RCC 7860 (cell line): ENCODE results near the gene GAB1.
A peak's percentile ranks its signal among the peaks of the same experiment; 100 is the strongest.

Experiments
- DNase-seq: peaks from one replicate; pipeline ENCODE4 v3.0.0-alpha.2; 2015; ENCODE audit warnings: low spot score
- FAIRE-seq: peaks from 2 replicates; lab custom pipeline; 2012; peaks lifted over from hg19 to GRCh38; lab: Jason Lieb, UNC

Gene GAB1

GRCh38 chr4:143357161-143357845, 20.6 kb downstream of the GAB1 start:
- FAIRE-seq (no peak), DNase-seq (no peak)

- FAIRE-seq (no peak), DNase-seq (no peak)
Observed at GRCh38 chr4:143358419-143358818, 21.7 kb downstream of the GAB1 start.

DNA sequence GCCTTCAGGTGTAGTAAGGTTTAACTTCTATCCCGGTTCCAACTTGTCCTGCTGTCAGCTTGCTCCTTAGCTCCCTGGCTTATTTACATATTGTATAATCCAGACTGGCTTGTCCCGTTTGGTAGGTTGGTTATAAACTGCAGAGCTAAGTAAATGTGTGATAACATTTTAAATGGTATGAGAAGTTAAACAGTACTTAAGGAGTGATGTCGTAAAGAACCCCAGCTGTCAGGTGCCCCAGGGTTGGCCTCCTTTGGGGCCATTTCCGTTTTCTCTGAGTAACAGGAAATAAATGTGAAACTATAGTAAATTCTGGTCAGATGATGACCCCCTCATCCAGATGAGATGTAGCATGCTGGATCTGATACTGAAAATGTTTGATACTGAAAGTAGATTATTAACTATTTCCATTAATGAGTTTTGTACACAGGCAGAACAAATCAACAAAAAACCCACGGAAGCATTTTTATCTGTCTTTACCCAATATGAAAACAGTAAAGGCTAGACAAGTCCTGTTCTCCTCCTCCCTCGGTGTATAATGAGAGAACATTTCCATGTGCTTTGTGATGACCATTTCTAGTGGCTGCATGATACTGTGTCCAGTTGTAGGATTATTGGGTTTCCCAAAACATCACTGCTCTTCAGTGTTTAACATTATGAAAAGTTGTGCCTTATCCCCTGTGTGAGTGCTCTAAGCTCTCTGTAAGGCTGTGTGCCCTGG, 22.4 kb downstream of the GAB1 start:
- FAIRE-seq (no peak), DNase-seq (peak; percentile 9)

DNA sequence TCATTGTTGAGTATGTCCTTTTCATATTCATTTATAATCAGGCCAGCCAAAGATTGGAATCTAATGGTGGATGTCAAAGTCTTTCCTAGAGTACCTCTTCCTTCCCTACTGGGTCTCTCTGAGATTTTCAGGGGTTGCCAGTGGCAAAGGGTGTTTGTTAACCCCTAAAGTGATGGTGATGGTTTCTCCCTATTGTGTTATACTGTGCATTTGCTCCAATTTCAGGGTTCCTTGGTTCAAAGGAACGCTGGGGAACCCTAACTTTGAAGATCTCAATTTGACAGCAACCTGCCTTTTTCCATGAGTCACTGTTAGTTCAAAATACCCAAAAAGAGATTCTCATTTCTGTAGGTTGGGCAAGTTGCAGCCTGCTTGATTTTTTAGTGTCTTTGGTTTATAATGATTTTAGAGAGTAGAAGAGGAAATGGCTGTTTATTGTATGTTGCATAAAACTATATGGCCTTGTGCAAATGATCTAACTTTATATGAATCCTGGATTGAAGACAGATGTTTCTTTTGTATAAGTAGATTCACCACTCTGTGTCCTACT, 23.0 kb downstream of the GAB1 start:
- FAIRE-seq (no peak), DNase-seq (no peak)

GRCh38 chr4:143360838-143361625, 24.4 kb downstream of the GAB1 start:
- no peak for DNase-seq
- no peak for FAIRE-seq

GRCh38 chr4:143362349-143363046, 25.8 kb downstream of the GAB1 start:
- FAIRE-seq: no peak
- DNase-seq: no peak

DNA sequence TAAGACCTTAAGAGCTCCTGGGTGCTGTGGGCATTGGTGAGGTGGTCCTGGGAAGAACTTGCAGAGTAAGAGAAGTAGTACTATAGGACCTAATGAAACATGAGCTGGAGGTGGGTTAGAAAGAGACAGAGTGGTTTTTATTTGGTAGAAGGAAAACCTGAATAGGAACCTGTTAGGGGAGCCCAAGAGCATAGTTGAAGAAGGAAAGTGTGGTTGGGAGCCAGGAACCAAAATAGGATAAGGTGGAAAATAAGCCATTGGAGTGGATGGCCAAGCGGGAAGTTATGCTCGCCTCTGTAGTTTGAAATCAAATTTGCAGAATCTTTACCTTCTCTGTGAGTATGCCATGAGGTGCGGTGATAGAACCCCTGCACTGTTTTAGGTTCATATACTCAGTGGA, 26.7 kb downstream of the GAB1 start:
- no peak for FAIRE-seq
- no peak for DNase-seq

DNA sequence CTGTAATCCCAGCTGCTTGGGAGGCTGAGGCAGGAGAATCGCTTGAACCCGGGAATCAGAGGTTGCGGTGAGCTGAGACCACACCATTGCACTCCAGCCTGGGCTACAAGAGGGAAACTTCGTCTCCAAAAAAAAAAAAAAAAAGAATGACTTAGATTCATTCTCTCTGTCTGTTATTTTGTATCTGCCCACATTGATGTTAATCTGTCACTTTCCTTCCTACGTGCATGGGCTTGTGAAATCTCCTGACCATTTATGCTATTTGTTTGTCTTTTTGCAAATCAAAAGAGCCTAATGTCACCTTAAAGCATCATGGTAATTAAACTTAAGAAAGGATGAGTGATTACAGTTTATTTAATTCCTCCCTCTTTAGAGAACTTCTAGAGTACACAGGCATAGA, 27.4 kb downstream of the GAB1 start:
- DNase-seq (no peak), FAIRE-seq (no peak)

DNA sequence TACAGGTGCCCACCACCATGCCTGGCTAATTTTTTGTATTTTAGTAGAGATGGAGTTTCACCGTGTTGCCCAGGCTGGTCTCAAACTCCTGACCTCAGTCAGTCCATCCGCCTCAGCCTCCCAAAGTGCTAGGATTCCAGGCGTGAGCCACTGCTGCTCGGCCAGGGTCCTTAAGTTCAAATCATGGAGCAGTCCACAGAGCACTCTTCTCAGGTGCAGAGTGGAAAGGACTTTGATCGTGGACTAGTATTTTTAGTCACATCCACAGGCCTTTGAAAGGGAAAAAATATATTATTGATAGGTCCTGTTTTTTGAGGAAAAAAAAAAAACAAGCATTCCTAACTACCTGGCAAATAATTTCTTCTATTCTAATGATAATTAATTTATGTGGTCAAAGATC, 31.2 kb downstream of the GAB1 start:
- FAIRE-seq (no peak), DNase-seq (no peak)

- DNase-seq: no peak
- no peak for FAIRE-seq
Observed at GRCh38 chr4:143369552-143369951, 32.9 kb downstream of the GAB1 start.

DNA sequence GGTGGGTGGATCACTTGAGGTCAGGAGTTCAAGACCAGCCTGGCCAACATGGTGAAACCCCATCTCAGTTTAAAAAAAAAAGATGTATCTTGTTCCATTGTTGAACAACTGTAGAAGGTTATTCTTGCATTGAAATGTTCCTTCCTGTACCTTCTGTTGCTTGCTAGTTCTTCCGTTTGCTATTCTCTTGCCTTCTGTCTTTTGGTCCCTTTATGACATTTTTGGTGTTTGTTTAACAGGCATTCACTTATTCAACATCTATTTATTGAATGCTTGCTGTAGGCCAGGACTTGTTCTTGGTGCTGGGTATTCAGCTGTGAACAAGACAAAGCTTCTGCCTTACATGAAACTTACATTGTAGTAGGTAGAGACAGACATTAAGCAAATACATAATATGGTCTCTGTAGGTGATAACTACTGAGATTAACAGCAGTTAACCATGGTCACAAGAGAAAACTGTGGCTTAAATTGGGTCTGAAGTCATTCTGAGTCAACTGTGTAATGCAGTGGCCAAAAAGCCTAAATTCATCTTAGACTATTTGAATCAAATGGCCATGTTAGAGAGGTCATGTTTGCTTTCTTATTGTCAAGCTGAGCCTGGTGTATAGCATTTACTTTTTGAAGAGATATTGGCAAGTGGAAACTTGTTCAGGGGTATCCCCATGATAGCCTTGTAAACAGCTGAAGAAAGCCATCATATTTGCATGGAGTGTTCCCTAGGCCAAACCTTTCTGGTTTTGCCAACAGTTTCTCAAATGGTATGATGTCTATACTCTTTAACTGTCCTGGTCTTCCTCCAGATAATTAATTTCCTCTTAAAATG, 35.6 kb downstream of the GAB1 start:
- DNase-seq (no peak), FAIRE-seq (no peak)

DNA sequence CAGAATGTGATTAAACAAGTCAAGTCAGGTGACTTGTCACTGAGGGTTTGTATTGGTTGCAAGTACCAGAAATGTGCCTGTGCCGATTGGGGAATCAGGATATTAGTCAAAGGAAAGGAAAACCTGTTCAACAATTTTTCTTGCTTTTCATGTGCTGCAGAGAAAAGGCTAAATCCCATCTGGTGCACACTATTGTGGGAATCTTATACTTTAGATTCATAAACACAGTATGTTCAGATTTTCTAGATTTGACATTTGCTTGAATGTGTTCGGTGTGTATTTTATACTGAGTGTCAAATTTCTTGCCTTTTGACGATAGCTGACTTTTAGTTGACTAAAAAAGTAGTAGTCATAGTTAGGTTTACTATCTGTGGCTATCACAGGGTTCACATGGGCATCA, 37.6 kb downstream of the GAB1 start:
- DNase-seq: no peak
- FAIRE-seq: no peak

GRCh38 chr4:143374771-143375170, 38.1 kb downstream of the GAB1 start:
- no peak for FAIRE-seq
- no peak for DNase-seq

DNA sequence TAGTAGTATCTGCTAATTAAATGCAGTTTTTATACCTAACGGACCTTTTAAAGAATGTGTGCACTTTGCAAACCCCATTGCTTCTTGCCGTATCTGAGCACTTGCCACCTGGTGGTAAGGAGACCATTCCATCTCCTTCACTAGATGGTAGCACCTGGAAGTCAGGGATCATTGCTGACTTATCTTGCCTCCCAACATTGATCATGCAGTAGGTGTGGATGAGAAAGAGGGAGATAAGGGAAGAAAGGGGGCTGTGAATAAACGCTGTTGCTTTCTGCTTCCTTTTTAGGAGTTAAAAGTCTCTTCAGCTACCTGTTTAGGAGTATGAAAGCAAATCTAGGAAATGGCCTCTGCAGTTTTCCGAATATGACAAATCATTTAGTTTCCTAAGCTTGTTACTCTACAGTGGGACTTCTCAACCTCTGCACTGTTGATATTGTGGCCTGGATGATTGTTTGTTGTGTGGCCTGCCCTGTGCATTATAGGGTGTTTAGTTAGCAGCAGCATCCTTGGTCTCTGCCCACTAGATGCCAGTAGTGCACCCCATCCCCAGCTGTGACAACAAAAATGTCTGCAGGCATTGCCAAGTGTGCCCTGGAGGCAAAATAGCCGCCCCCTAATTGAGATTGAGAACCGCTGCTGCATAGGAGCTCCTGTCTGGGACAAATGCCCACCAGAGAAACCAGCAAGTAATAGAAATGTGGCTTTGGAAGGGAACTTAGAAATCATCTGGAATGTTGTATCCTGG, 38.8 kb downstream of the GAB1 start:
- no peak for FAIRE-seq
- no peak for DNase-seq

- FAIRE-seq: no peak
Observed at GRCh38 chr4:143377611-143378099, 41.0 kb downstream of the GAB1 start.

GRCh38 chr4:143380629-143381028, 44.0 kb downstream of the GAB1 start:
- DNase-seq: no peak
- FAIRE-seq: no peak

More at GRCh38 chr4:143377611-143378099, 41.0 kb downstream of the GAB1 start:
- DNase-seq: no peak

GRCh38 chr4:143381189-143382118, 44.8 kb downstream of the GAB1 start:
- DNase-seq (peak; percentile 58), FAIRE-seq (peak; percentile 45)

GRCh38 chr4:143382596-143382995, 45.9 kb downstream of the GAB1 start:
- DNase-seq: no peak
- no peak for FAIRE-seq
